ENCODE measurements around the gene CTF1.
A peak's percentile ranks its signal among the peaks of the same experiment; 100 is the strongest.

The CTF1 gene

DNA sequence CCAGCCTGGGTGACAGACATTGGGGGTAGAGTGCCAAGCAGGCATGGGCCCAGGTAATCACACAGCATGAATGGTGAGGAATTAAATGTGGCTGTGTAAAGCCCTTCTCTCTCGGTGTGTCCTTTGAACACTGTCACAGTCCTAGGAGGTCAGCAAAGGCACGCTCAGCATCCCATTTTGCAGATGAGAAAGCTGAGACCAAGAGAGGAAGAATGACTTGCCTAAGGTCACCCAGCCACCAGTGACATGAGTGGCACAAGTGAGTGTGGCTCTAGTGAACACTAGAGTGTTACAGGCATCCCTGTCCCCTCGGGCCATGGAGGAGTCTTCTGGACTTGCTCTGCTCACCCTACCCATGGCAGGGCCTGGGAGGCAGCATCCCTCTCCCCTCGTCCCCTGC is 10.7 kb downstream of the CTF1 start:
- H3K4me1 ChIP-seq (ENCODE audit: control insufficient read depth in 2 of 2, insufficient read depth in 2 of 2, low read length in 2 of 2): peaks cover 4 to 13% of the 10 kb centered on the region in 2 donors
- H3K4me3 ChIP-seq (ENCODE audit: low read length in 2 of 2): no peak overlapping the region
- no peak overlapping the region for H3K9ac ChIP-seq (ENCODE audit: low read depth in 1 of 2, low read length in 2 of 2)
- no peaks in the 10 kb centered on the region for H3K27me3 ChIP-seq (ENCODE audit: control insufficient read depth in 2 of 2, insufficient read depth in 2 of 2, low read length in 2 of 2)
- H3K27ac ChIP-seq (ENCODE audit: low read depth in 2 of 2, low read length in 2 of 2): no peak overlapping the region
- no peaks in the 10 kb centered on the region for H3K36me3 ChIP-seq (ENCODE audit: control insufficient read depth in 2 of 2, insufficient read depth in 2 of 2, low read length in 2 of 2)
- H3K9me3 ChIP-seq (ENCODE audit: control insufficient read depth in 2 of 2, low read length in 2 of 2): no peaks in the 10 kb centered on the region

DNA sequence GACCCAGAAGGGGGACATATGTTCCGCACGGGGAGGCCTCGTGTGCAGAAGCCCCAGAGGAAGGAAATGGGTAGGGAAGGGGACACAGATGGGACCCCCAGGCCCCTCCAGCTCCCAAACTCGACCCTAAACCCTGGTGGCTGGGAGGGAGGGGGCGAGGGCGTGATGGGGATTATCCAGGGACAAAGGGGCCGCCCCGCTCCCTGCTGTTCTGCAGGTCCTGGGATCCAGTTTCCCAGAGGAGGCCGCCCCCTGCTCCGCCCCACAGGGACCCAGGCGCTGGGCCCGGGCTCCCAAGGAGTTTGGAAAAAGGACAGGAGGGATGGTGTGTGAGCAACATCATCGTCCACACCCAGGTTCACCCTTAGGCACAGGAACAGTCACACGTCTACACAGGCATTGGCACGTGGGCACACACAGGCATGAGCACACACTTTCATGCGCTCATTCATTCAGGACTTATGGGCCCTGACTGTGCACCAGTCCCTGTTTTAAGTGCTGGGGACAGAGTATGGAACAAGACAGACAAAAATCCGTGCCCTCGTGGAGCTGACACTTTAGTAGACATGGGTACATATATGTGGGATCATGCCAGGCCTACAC is 14.1 kb downstream of the CTF1 start:
- no peaks in the 10 kb centered on the region for H3K4me1 ChIP-seq (ENCODE audit: control insufficient read depth in 2 of 2, insufficient read depth in 2 of 2, low read length in 2 of 2)
- H3K9ac ChIP-seq (ENCODE audit: low read depth in 1 of 2, low read length in 2 of 2): no peak overlapping the region
- H3K9me3 ChIP-seq (ENCODE audit: control insufficient read depth in 2 of 2, low read length in 2 of 2): no peaks in the 10 kb centered on the region
- no peaks in the 10 kb centered on the region for H3K27me3 ChIP-seq (ENCODE audit: control insufficient read depth in 2 of 2, insufficient read depth in 2 of 2, low read length in 2 of 2)
- no peaks in the 10 kb centered on the region for H3K36me3 ChIP-seq (ENCODE audit: control insufficient read depth in 2 of 2, insufficient read depth in 2 of 2, low read length in 2 of 2)
- no peak overlapping the region for H3K27ac ChIP-seq (ENCODE audit: low read depth in 2 of 2, low read length in 2 of 2)
- H3K4me3 ChIP-seq (ENCODE audit: low read length in 2 of 2): no peak overlapping the region

DNA sequence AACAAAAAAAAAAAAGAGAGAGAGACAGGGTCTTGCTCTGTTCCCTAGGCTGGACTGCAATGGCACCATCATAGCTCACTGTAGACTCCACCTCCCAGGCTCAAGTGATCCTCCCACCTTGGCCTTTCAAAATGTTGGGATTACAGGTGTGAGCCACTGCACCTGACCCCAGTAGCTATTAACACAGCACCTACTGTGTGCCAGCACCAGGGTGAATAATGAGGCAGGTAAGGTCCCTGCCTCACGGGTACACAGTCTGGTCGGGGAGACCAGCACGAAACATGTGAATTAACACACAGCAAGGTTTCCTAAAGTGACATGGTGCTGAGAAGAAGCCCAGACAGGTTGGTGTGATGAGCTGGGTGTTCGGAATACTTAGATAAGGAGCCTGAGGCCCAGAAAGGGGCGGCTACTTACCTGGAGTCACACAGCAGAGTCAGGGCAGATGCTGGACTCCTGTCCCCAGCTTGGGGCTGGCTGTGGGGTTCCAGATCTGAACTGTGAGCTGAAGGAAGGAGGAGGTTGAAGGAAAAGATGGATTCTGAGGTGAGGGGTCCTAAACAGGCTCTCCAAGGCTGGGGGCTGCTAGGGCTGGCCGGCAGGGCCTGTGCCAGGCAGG is 16.5 kb downstream of the CTF1 start:
- Histone ChIP-seq H3K9ac (ENCODE audit: low read depth in 1 of 2, low read length in 2 of 2) (no peak overlapping the region), H3K27ac (ENCODE audit: low read depth in 2 of 2, low read length in 2 of 2) (no peak overlapping the region), H3K4me3 (ENCODE audit: low read length in 2 of 2) (no peak overlapping the region), H3K27me3 (ENCODE audit: control insufficient read depth in 2 of 2, insufficient read depth in 2 of 2, low read length in 2 of 2) (no peaks in the 10 kb centered on the region), H3K36me3 (ENCODE audit: control insufficient read depth in 2 of 2, insufficient read depth in 2 of 2, low read length in 2 of 2) (no peaks in the 10 kb centered on the region), H3K9me3 (ENCODE audit: control insufficient read depth in 2 of 2, low read length in 2 of 2) (no peaks in the 10 kb centered on the region), H3K4me1 (ENCODE audit: control insufficient read depth in 2 of 2, insufficient read depth in 2 of 2, low read length in 2 of 2) (no peaks in the 10 kb centered on the region)

DNA sequence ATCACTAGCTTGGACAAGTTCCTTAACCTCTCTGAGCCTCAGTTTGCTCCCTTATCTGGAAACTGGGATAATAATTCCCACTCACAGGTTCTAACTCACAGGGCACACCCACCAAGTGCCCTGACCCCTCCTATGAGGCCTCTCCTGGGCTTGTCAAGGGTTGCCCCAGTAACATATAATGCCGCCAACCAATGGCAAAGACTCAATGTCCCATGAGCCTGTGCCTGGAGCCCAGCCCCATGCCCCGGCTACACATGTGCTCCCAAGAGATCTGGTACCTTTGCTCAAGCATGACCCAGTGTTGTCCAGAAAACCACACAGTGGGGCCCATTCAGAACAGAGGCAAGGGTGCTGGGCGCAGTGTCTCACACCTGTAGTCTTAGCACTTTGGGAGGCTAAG is 18.4 kb downstream of the CTF1 start:
- Histone ChIP-seq H3K4me1 (ENCODE audit: control insufficient read depth in 2 of 2, insufficient read depth in 2 of 2, low read length in 2 of 2) (no peaks in the 10 kb centered on the region), H3K27ac (ENCODE audit: low read depth in 2 of 2, low read length in 2 of 2) (no peak overlapping the region), H3K27me3 (ENCODE audit: control insufficient read depth in 2 of 2, insufficient read depth in 2 of 2, low read length in 2 of 2) (no peaks in the 10 kb centered on the region), H3K36me3 (ENCODE audit: control insufficient read depth in 2 of 2, insufficient read depth in 2 of 2, low read length in 2 of 2) (no peaks in the 10 kb centered on the region), H3K4me3 (ENCODE audit: low read length in 2 of 2) (no peak overlapping the region), H3K9ac (ENCODE audit: low read depth in 1 of 2, low read length in 2 of 2) (no peak overlapping the region), H3K9me3 (ENCODE audit: control insufficient read depth in 2 of 2, low read length in 2 of 2) (no peaks in the 10 kb centered on the region)

GRCh38 chr16:30918614-30919013 is 22.2 kb downstream of the CTF1 start:
- no peak overlapping the region for H3K27ac ChIP-seq (ENCODE audit: low read depth in 2 of 2, low read length in 2 of 2)
- H3K4me3 ChIP-seq (ENCODE audit: low read length in 2 of 2): no peak overlapping the region
- H3K27me3 ChIP-seq (ENCODE audit: control insufficient read depth in 2 of 2, insufficient read depth in 2 of 2, low read length in 2 of 2): no peaks in the 10 kb centered on the region
- no peaks in the 10 kb centered on the region for H3K9me3 ChIP-seq (ENCODE audit: control insufficient read depth in 2 of 2, low read length in 2 of 2)
- H3K36me3 ChIP-seq (ENCODE audit: control insufficient read depth in 2 of 2, insufficient read depth in 2 of 2, low read length in 2 of 2): no peaks in the 10 kb centered on the region
- peaks cover 4 to 5% of the 10 kb centered on the region in 2 donors for H3K4me1 ChIP-seq (ENCODE audit: control insufficient read depth in 2 of 2, insufficient read depth in 2 of 2, low read length in 2 of 2)
- H3K9ac ChIP-seq (ENCODE audit: low read depth in 1 of 2, low read length in 2 of 2): no peak overlapping the region

- H3K27ac ChIP-seq (ENCODE audit: low read depth in 2 of 2, low read length in 2 of 2): no peak overlapping the region
- H3K27me3 ChIP-seq (ENCODE audit: control insufficient read depth in 2 of 2, insufficient read depth in 2 of 2, low read length in 2 of 2): no peaks in the 10 kb centered on the region
- no peak overlapping the region for H3K9ac ChIP-seq (ENCODE audit: low read depth in 1 of 2, low read length in 2 of 2)
- H3K4me3 ChIP-seq (ENCODE audit: low read length in 2 of 2): no peak overlapping the region
- no peaks in the 10 kb centered on the region for H3K36me3 ChIP-seq (ENCODE audit: control insufficient read depth in 2 of 2, insufficient read depth in 2 of 2, low read length in 2 of 2)
- H3K4me1 ChIP-seq (ENCODE audit: control insufficient read depth in 2 of 2, insufficient read depth in 2 of 2, low read length in 2 of 2): peaks cover 4 to 5% of the 10 kb centered on the region in 2 donors
- no peaks in the 10 kb centered on the region for H3K9me3 ChIP-seq (ENCODE audit: control insufficient read depth in 2 of 2, low read length in 2 of 2)
These were observed 24.5 kb downstream of the CTF1 start for GRCh38 chr16:30920891-30921290.

GRCh38 chr16:30921459-30921747 is 25.0 kb downstream of the CTF1 start:
- H3K9me3 ChIP-seq (ENCODE audit: control insufficient read depth in 2 of 2, low read length in 2 of 2): no peaks in the 10 kb centered on the region
- H3K27me3 ChIP-seq (ENCODE audit: control insufficient read depth in 2 of 2, insufficient read depth in 2 of 2, low read length in 2 of 2): no peaks in the 10 kb centered on the region
- H3K36me3 ChIP-seq (ENCODE audit: control insufficient read depth in 2 of 2, insufficient read depth in 2 of 2, low read length in 2 of 2): peaks cover 3 to 4% of the 10 kb centered on the region in 2 donors
- H3K9ac ChIP-seq (ENCODE audit: low read depth in 1 of 2, low read length in 2 of 2): peak overlapping the region; percentile 71 to 75
- H3K4me1 ChIP-seq (ENCODE audit: control insufficient read depth in 2 of 2, insufficient read depth in 2 of 2, low read length in 2 of 2): peaks cover 4 to 5% of the 10 kb centered on the region in 2 donors
- peak overlapping the region; percentile 96 to 97 for H3K27ac ChIP-seq (ENCODE audit: low read depth in 2 of 2, low read length in 2 of 2)
- peak overlapping the region; percentile 68 to 98 for H3K4me3 ChIP-seq (ENCODE audit: low read length in 2 of 2)

DNA sequence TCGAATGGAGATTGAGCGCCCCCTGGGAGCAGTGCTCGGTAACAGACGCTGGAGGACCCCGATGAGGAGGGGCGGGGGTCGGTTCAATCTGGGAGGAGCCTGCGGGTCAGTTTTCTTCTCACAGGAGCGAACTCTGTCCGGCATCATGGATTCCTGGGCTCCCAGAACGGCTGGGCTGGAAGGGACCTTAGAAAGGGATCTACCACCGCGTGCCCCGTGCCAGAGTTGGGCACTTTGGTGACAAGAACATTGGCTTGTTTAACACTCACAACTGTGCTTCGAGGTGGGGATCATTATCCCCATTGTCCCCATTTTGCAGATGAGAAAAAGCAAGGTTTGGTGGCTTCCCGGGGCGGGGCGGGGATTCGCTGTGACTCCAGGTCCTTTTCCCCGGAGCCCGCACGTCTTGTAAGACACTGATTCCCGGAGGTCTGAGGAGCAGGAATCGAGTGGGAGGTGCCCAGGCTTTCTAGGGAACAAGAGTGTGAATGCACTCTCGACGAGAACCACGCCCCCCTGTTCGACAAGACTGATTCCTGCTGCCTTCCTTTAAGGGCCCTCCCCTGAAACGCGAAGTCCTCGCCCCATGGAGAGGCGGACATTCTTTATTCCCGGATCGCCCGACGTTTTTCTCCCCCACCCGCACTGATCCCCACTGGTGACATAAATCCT is 25.5 kb downstream of the CTF1 start:
- Histone ChIP-seq H3K9me3 (ENCODE audit: control insufficient read depth in 2 of 2, low read length in 2 of 2) (no peaks in the 10 kb centered on the region), H3K36me3 (ENCODE audit: control insufficient read depth in 2 of 2, insufficient read depth in 2 of 2, low read length in 2 of 2) (peaks cover 3 to 6% of the 10 kb centered on the region in 2 donors), H3K4me3 (ENCODE audit: low read length in 2 of 2) (peak overlapping the region; percentile 68 to 98), H3K27ac (ENCODE audit: low read depth in 2 of 2, low read length in 2 of 2) (peak overlapping the region; percentile 96 to 97), H3K9ac (ENCODE audit: low read depth in 1 of 2, low read length in 2 of 2) (peak overlapping the region; percentile 71 to 75), H3K27me3 (ENCODE audit: control insufficient read depth in 2 of 2, insufficient read depth in 2 of 2, low read length in 2 of 2) (no peaks in the 10 kb centered on the region), H3K4me1 (ENCODE audit: control insufficient read depth in 2 of 2, insufficient read depth in 2 of 2, low read length in 2 of 2) (peaks cover 4 to 5% of the 10 kb centered on the region in 2 donors)

GRCh38 chr16:30922420-30922959 is 26.1 kb downstream of the CTF1 start:
- Histone ChIP-seq H3K4me1 (ENCODE audit: control insufficient read depth in 2 of 2, insufficient read depth in 2 of 2, low read length in 2 of 2) (peaks cover 4 to 5% of the 10 kb centered on the region in 2 donors), H3K9ac (ENCODE audit: low read depth in 1 of 2, low read length in 2 of 2) (peak overlapping the region; percentile 73 to 90), H3K9me3 (ENCODE audit: control insufficient read depth in 2 of 2, low read length in 2 of 2) (no peaks in the 10 kb centered on the region), H3K27ac (ENCODE audit: low read depth in 2 of 2, low read length in 2 of 2) (peak overlapping the region; percentile 96 to 97), H3K27me3 (ENCODE audit: control insufficient read depth in 2 of 2, insufficient read depth in 2 of 2, low read length in 2 of 2) (no peaks in the 10 kb centered on the region), H3K4me3 (ENCODE audit: low read length in 2 of 2) (peak overlapping the region; percentile 88 to 98), H3K36me3 (ENCODE audit: control insufficient read depth in 2 of 2, insufficient read depth in 2 of 2, low read length in 2 of 2) (peaks cover 3 to 9% of the 10 kb centered on the region in 2 donors)

DNA sequence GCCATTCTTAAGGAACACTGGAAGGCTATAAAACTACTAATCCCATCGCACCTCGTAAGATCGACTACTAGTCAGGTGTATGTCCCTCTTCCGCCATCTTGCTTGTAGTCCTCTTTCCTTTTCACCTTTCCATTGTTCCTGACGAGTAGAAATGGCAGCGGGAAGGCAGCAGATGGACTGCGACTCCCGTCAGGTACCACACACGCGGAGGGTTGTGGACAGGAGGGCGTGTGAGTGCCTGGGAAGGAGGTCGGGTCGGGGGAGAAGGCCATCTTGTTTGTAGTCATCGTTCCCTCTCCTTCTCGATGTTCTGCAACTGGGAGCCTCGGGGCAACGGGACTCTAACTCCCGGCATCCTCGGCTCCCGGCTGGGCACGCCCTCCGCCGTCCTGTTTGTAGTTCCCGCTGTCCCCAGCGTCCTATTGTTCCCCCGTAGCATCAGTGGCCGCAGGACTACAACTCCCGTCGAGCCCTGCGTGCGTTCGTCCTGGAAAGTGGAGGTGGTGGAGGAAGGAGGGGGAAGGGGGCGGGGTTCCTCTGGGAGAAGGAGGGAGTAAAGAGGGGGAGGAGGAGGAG is 26.6 kb downstream of the CTF1 start:
- H3K4me3 ChIP-seq (ENCODE audit: low read length in 2 of 2): peak overlapping the region; percentile 88 to 98
- peaks cover 3 to 9% of the 10 kb centered on the region in 2 donors for H3K36me3 ChIP-seq (ENCODE audit: control insufficient read depth in 2 of 2, insufficient read depth in 2 of 2, low read length in 2 of 2)
- no peaks in the 10 kb centered on the region for H3K9me3 ChIP-seq (ENCODE audit: control insufficient read depth in 2 of 2, low read length in 2 of 2)
- H3K27ac ChIP-seq (ENCODE audit: low read depth in 2 of 2, low read length in 2 of 2): peak overlapping the region; percentile 96 to 97
- peaks cover 4 to 5% of the 10 kb centered on the region in 2 donors for H3K4me1 ChIP-seq (ENCODE audit: control insufficient read depth in 2 of 2, insufficient read depth in 2 of 2, low read length in 2 of 2)
- H3K27me3 ChIP-seq (ENCODE audit: control insufficient read depth in 2 of 2, insufficient read depth in 2 of 2, low read length in 2 of 2): no peaks in the 10 kb centered on the region
- peak overlapping the region; percentile 73 to 90 for H3K9ac ChIP-seq (ENCODE audit: low read depth in 1 of 2, low read length in 2 of 2)
